Stimulated activated CD4-positive, alpha-beta T cell treated with anti-CD3 and anti-CD28 coated beads, Interleukin-12 subunit alpha, Interleukin-12 subunit beta, amount 100 ng/mL, for 48 hours (primary cell): ENCODE measurements around the gene DMD.

ENCODE experiments used
- DNase-seq, 3 donors: peaks; one replicate each; pipeline ENCODE4 v3.0.0-alpha.2; 2020; ENCODE audit warnings: low read depth in 2 of 3, low spot score in 1 of 3

Gene DMD

DNA sequence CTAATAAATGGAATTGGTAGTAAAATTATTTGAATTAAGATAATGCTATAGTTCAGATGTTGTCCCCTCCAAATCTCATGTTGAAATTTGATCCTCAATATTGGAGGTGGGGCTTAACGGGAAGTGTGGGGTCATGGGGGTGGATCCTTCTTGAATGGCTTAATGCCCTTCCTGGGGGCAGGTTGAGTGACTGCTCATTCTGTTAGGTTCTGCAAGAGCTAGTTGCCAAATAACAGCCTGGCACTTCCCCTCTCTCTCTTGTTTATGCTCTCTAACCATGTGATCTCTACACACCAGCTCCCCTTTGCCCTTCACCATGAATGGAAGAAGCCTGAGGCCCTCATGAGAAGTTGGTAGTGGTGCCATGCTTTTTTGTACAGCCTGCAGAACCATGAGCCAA is 1414.7 kb downstream of the DMD start:
- no peak for DNase-seq

DNA sequence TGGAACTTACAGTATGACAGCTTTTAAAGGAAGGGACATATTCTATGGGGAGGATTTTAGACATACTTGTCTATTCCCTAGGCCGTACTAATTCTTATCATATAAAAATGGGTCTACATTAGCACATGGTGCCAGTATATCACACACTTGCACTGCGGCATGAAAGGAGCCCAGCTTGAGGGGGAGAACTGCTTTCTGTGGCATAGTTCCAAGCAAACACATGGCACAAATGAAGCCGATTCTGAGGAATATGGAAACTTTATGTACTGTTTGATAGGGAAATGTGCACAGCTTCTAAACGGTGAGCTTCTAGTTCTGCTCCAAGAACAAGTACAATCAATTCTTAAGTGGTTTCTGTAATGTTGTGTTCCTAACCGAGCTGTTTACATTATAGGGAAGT is 1463.9 kb downstream of the DMD start:
- DNase-seq = no peak

DNA sequence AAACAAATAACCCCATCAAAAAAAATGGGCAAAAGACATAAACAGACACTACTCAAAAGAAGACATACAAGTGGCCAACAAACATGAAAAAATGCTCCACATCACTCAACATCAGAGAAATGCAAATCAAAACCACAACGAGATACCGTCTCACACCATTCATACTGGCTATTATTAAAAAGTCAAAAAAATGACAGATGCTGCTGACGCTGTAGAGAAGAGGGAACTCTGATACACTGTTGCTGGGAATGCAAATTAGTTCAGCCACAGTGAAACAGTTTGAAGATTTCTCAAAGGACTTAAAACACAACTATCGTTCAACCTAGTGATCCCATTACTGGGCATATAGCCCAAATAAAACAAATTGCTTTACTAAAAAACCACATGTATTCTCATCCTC is 1468.3 kb downstream of the DMD start:
- no peak for DNase-seq

DNA sequence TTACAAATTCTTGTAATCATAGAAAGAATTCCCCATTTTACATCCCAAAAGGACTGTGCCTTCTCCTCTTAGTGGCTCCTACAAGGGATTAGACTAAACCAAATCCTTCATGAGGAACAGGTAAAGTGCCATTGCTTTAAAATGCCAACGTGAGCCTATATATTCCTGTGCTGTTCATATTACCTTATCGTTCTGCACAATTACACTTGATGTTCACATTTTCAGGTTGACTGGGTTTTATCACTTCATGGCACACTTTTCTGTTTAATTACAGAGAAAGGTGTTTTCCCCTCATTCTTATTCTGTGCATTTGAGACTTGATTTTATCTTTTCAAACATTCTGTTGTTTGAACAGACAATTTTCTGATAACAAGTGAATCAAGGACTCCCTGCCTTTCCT is 1493.9 kb downstream of the DMD start:
- DNase-seq = no peak

DNA sequence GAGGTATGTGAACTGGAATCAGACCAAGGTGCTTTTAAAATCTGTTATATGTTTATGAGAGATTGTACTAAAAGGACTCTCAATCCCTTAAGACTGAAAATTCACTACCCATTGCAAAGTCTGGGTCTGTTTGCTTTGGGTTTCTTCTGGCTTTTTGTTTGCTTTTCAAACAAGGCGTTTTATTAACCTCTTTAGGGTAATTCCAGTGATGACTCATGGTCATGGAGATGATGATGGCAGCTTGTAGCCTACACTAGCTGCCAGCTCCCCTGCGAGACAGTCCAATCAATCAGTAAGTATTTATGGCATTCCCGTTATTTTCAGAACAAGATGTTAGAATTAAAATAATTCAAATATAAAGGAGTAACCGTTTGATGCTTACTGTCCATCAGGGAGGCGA is 1495.7 kb downstream of the DMD start:
- no peak for DNase-seq

DNA sequence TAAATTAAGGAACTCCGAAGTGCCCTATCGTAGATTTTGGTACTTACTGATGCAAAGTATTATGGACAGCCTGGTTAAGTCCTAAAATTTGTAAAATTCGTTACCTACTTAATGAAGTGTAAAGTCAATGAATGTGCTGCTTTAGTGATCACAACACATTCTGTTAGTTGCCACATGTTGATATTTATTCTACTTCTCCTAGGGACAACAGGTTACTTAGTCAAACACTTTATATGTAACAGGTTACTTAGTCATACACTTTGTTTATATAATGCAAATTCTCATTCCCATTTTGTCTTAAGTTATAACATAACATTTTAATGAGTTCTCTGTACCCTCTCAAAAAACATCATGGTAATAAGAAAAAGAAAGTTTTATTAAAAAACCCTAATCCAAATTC is 1496.6 kb downstream of the DMD start:
- DNase-seq = no peak

DNA sequence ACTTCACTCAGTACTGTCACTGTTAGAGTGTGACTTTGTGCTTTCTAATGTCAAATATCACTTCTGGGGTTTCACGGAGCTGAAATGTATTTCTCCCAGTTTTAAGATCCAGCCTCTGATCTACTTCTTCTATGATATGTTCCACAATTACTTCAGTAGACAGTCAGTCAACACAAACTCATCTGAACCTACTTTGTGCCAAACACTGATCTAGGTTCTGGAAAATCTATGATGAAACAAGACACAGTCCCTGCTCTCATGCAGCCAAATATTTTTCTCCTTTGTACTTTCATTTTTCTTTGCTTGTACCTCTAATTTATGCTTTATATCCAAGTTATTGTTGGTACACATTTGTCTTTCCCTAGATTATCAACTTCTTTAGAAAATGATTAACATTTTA is 1498.2 kb downstream of the DMD start:
- no peak for DNase-seq

DNA sequence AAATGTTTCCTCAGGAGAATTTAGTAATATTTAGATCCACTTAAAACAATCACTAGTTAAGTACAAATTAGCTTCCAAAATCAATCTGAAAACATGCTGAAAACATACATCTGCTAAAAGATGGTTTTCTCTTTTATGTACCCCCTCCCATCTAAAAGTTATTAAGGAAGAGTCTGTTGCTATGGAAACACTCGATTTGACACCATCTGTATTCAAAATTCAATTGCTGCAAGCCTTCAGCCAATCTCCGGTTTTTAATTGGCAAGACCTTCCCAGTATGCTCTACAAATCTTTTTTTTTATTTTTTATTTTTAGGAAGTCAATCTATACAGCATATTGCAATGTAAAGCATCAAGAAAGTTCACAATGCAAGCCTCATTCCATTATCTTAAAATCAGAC is 1500.2 kb downstream of the DMD start:
- DNase-seq = no peak

DNA sequence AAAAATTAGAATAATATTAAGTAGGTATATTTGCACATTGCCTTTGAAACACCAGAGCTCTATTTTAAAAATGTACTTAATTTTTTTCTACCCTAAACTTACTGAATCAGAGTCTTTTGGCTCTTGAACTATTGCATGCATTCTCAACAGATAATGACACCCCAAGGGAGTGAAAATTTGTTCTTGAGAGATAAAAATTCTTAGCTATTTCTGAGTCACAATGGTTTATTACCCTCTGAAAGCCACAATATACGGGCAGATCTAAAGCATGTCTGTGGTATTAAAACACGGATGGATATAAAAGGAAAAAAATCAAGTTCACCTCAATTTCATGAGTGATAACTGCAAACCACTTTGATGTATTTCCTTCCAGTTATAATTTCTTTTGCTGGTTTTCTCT is 1503.2 kb downstream of the DMD start:
- DNase-seq = no peak

DNA sequence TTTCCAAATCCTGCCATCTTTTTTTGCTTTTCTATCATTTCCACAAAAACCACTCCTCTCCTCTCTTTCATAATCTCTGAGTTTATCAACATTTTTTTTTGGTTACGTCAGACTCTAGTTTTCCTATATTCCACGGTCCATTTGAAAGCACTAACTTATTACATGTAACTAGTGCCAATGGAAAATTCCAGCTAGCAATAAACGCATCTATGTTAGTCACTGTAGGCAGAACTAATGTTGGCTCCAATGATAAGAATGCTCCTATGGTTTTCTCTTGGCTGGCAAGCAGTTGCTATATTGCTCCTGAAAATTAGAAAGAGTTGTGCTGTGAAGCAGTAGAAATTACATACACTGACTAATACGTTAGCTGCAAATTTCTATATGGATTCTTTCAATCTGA is 1504.9 kb downstream of the DMD start:
- no peak for DNase-seq

DNA sequence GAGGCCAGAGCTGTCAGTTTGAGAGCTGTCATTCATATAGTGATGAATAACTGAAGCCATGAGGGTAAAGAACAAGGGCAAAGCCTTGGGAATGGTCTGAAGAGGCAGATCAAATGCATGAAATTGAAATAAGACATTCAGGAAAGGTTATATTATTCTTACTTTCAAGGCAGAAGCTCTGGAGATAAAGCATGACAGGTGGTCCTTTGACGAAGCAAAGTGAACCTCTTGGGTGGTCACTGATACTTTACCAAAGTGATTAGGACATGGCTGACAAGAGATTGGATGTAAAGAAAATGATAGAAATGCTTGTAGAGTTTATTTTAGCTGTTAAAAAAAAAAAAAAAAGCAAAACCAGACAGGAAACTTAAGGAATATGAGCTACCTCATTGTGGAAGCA is 1505.5 kb downstream of the DMD start:
- no peak for DNase-seq

DNA sequence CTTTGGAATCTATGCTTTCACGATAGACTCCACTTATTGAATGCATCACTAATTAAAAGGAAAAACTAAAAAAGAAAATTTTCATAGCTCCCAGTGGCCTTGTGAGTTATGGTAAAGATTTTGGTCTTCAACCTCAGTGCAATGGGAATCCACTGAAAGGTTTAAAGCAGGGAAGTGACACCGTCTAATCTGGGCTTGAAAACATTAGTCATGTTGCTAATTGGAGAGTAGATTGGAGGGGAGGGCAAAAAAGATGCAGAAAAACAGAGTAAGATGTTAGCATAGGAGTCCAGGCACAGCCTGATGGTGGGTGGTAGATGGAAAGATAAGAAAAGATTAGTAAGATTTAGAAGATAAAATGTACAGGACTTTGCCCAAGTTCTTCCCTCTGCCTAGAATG is 1506.4 kb downstream of the DMD start:
- DNase-seq = no peak

DNA sequence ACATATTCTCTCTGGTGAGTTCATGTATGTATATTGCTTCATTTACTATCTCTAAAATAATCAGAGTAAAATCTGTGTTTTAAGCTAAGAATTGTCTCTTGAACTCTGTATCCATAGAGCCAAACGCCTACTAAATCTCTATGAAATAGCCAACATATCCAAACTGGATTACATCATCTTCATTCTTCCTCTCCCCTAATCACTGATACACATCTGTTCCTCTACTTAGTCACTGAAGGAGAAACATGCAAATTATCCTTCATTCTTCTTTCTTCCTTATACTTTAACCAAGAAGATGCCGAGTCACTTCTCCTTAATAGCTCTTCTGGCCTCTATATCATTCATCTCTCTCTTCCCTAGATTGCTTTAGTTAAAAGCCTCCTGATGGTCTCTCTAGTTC is 1509.1 kb downstream of the DMD start:
- no peak for DNase-seq

DNA sequence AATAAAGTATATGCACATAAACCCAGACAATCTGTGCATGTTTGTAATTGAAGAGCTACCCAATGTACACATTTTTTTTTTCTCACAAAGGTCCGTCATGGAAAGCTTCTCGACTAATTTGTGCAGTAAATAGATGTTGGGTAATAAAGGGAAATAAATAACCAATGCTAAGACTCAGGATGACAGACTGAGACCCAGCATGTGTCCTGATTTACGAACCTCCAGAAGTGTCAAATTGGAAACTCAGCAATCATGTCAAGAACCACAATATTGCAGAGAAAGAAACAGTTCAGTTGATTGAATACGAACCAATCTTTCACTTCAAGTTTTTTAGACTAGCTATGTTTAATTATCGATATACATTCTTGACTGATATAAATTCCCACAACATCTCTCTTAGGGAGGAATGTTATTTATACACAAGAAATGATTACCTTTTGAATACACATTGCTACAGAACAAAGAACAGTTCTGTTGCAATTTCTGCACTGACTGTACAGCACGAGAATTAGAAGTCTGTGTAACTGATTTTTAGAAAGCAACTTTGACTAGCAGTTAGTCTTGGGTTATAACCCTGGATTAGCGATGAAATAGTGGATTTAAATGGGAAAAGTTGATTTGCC is 1513.9 kb downstream of the DMD start:
- no peak for DNase-seq

DNA sequence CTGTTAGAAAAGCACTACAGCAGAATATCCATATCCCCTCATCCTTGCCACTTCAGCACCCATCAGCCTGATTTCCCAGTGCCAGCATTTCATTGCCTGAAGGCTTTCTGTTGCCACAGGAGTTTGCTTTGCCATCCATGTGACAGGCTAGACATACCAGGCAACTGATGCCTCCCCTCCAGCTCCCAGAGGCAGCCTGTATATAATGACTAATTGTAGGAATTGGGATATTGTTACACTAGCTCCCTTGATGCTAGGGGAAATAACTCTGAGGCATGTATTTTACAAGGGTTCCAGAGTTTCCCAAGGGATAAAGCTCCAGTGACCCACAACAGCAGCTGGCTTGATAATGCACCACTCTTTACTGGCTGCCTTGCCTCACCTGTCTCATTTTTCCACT is 1531.5 kb downstream of the DMD start:
- no peak for DNase-seq

DNA sequence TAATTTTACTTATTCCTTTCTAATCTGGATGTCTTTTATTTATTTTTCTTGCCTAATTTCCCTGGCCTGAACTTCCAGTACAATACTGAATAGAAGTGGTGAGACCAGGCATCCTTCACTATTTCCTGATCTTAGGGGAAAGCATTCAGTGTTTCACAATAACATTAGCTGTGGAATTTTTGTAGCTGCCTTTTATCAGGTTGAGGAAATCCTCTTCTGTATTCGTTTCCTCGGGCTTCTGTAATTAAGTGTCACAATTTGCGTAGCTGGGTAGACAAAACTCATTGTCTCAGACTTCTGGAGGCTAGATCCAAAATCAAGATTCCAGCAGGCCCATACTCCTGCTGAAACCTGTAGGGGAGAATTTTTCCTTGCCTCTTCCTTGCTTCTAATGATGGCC is 1541.1 kb downstream of the DMD start:
- DNase-seq = no peak

DNA sequence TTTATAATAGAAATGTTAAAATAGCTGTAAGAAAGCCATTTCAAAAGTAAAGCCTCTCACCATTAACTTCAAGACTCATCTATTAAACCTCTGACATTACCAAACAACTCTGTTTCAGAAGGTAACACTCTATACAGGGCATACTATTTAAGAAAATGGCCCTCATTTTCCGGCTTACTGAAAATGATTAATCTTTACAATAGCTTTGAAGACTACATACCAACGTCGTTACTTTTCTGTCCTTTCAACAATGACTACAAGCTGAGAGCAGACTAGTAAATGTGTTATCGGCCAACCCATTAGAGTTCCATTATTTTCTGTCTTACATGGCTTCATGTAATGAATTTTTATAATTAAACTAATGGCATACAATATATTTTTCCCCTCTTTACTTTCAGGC is 1545.9 kb downstream of the DMD start:
- DNase-seq = no peak

DNA sequence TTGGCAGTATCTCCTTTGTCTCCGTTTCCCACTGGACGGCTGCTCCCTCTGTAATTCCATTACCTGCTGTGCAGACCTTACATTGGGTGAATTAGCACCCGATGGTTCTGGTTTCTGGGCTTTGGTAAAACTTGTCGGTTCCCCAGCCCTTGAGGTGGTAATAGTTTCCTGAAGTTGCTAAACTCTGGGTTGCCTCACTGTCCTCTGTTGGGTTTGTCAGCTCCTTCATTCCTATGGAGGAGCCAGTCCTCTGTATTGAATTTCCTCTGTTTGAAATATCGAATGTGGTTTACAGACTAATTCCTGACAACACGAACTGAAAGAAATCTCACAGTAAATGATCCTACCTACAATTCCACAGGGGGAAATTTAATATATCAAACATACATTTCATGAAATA is 1548.2 kb downstream of the DMD start:
- DNase-seq = no peak

DNA sequence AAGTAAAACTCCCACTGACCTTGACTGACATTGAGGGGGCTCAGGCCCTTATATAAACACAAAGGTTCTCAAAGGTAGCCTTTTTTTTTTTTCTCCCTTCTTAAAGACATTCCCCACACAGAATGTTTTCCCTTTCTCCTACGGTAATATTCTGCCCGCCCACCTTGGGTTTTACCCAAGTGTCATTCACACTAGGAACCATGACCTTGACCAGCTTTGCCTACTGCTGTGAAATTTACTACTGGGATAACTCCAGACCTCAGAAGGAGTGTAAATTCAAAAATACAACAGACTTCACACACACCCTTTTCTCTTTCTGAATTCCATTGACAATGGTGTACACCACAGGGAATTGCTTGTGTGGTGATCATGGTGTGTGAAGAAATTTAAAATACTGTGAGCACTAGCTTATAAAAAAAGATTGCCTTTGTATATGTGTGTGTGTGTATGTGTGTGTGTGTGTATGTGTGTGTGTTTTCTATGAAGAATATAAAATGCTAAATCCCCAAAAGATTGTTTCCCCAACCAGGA is 1550.0 kb downstream of the DMD start:
- DNase-seq = no peak

DNA sequence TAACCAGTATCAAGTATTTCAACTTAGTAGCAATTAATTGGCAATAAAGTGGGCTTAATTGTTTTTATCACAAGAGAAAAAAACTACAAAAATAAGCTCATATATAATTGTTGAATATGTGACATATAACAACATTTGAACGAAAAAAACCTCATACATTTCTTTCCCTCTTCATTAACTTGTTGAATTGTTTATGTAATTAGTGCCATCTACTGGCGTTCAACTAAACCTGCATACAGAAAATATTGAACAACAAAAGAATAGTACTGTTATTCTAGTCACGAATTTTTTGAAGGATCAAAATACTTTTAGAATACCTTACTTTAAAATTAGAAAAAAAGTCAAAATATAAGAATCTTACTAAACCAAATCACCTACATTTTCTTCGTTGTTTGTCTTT is 1553.0 kb downstream of the DMD start:
- DNase-seq = no peak

DNA sequence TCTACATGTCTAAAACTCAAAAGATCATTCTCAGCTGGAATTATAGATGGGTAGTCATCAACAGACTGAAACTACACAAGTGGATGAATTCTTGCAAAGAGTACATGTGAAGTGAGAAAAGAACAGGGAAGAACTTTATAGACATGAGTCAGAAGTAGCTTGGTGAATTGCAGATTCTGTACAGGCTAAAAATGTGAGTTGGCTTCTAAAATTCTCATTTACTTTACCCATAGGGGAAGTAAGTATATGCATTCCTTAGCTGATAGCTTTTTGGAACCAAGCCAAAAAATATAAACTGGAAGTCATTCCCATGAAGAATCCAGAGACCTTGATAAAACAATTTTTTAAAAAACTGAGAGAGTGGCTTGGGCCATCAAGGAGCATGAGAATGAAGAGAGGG is 1555.3 kb downstream of the DMD start:
- no peak for DNase-seq

DNA sequence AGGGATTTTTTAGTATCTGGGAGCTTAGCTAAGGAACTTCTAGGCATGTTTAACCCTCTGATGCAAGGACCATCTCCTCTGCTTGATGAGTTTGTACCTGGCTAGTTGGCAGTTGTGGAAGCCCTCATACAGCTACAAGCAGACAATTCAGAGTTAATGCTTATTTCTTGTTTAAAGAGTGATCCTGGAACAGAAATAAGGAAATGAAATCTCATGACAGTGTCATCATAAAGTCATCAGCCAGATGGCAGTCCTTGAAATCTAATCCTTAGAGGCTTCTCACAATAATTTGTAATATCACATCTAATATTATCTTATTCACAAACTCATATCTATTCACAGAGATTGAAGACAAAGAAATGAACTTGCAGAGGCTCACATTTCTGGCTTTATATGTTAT is 1557.9 kb downstream of the DMD start:
- no peak for DNase-seq

DNA sequence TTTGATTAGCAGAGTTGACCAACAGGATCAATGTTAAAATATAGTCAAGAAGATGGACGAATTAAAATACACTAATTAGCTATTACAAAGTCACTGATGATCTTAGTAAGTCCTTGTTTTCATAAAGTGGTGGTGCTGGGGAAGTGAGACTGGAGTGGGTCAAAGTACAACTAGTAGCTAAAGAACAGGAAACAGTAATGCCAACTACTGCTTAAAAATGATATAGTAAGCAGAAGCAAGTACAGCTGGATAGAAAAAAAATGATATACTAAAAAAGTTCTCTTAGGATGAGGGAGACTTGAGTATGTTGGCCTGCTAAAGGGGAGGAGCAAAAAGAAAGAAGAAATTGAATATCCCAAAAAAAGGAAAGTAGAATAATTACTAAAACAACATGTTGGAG is 1558.7 kb downstream of the DMD start:
- no peak for DNase-seq

DNA sequence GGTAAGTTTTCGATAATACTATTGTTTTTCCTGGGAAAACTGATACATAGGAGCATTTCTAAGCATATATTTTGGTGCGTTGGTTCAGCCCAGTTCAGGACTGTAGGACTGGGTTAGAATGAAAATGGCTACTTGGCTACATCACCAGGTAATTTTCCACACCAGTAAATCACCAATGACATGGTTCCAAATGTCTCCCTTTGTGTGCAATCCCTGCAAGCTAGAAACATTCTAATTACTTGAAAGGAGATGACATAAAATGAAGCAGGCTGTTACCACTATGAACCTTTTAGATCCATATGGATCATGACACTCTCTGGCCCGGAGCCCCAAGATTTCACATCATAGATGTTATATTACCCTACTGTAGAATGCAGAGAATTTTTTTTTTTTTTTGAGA is 1562.1 kb downstream of the DMD start:
- no peak for DNase-seq
